GM21825 (cell line): Measurements from ENCODE around the gene EFCAB7.
A peak's percentile ranks its signal among the peaks of the same experiment; 100 is the strongest.
"Not testable (repeated sequence)": the region's sequence is repeated elsewhere in the genome, so short reads cannot be mapped to it uniquely, and the experiment has no call there.

Source experiments
- ATAC-seq: cut with Tn5 transposase; IDR thresholded peaks from one replicate; pipeline ENCODE4 v1.9.1; 2021; ENCODE audit warnings: mild to moderate bottlenecking, moderate library complexity; ENCODE audit not compliant: unreplicated experiment

Gene EFCAB7

DNA sequence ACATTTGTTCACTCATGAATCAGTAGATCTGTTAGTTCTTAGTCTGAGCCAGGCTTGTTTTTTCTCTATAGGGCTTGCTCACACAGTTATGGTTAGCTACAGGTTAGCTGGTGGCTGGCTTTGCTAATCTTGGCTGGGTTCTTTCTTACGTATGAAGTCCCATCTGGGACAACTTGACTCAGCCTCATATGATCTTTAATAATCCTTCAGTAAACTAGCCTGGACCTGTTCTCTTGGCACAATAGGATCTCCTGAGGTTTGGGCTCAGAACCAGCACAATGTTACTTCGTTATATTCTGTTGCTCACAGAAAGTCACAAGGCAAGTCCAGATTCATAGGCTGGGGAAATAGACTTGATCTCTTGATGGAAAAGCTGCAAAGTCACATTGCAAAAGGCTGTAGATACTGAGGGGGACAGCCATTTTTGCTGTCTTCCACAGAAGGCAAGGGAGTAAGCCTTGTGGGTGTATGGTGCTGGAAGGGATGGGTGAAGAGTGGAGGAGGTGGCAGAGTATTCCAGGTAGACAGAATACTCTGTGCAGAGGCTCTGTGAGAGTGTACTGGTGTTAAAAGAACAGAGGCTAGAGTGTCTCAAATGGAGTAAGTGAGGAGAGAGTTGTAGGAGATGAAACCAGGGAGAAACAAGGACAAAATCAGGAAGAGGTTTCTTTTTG lies 24.4 kb downstream of the EFCAB7 start:
- ATAC-seq, result no peak

DNA sequence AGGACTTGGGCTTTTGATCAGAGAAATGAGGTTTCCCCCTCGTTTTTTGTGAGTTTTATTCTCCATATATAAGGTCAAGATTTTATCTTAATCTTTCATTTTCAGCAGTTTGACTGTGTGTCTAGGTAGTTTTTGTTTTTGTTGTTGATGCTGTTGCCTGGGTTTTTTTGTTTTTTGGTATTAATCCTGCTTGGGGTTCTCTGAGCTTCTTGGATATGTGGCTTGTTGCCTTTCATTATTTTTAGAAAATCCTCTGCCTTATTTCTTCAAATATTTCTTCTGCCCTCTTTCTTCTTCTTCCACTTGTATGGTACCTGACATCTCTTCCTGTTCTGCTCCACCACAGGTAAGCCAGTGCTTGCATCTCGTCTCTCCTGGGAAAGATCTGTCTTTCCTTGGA lies 25.0 kb downstream of the EFCAB7 start:
- no peak for ATAC-seq

DNA sequence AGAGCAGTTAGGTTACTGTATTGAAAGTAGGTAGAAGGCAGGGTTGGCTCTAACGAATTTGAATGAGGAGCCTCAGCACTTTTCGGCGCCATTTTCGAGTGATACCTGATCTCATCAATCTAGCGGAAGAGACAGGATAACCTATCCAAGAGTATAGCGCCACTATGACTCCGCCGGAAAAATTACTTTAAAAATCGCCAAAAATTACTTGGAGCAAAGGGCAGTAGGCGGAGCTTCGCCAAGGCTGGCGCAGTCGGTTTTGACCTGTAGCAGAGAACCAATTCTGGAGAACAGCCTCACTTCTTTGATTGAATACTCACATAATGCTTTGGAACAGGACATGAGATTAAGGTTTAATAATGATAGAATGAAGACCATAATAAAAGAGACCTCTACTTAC lies 25.6 kb downstream of the EFCAB7 start:
- no peak for ATAC-seq

DNA sequence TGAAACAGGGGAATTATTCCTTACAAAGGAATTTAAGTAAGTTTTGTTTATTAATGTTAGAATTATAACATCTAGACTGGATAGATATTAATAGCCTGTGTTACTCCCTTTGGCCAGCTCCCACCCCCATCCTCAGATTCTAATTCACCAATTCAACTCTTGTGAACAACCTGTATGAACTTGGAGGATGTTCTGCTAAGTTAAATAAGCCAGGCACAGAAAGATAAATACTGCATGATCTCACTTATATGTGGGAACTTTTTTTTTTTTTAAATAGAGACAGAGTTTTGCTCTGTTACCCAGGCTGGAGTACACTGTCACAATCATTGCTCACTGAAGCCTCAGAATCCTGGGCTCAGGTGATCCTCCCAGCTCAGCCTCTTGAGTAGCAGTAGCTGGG lies 32.2 kb downstream of the EFCAB7 start:
- no peak for ATAC-seq

DNA sequence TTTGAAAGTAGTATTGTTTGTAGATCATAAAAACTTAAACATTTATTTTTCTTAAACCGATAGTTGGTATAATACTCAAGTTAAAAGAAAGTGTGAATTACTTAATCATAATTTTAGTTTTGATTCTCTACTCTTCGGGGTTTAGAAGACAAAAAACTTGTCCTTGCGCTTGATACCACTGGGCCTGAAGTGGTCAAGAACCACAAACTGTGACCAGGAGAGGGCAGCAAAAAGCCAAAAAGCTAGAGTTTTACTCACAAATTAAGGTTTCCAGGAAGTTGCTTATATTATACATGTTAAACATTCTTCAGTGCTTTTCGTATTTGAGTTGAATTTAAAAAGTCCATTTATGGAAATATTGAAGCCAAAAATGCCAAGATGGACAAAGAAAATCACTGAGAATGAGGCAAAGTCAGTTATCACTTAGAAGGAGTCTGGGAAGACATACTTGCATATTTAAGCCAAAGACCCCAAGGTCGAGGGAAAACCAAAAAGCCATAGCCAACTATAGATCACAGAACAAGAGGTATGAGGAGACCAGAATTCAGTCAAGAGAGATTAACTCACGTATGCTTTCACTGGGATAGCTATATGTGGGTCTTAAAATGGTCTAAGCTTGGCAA lies 34.2 kb downstream of the EFCAB7 start:
- ATAC-seq, result no peak

DNA sequence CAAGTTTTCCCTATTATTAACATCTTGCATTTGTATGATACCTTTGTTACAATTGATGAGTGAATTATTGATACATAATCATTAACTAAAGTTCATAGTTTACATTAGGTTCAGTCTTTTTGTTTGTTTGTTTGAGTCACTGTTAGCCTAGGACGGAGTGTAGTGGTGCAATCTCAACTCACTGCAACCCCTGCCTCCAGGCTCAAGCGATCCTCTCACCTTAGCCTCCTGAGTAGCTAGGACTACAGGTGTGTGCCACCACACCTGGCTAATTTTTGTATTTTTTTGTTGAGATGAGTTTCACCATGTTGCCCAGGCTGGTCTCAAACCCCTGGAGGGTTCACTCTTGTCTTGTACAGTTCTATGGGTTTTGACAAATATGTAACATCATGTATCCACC lies 36.0 kb downstream of the EFCAB7 start:
- no peak for ATAC-seq

DNA sequence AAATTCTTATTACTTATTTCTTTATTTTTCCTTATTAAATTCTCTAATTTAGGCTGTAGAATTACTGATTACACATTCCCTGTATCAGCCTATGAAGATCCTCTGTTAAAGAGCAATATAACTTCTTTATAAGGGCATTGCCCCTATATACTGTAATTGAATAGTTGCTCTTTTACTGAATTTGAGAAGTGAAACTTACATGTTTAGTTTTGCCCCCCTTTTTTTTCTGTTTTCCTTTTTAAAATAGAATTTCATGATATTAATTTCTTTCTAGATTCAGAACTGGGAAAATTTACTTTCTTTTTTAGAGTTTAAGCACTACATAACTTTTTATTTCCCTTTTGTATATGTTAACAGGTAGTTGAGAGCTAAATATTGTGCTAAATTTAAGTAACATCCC lies 40.4 kb downstream of the EFCAB7 start:
- no peak for ATAC-seq

DNA sequence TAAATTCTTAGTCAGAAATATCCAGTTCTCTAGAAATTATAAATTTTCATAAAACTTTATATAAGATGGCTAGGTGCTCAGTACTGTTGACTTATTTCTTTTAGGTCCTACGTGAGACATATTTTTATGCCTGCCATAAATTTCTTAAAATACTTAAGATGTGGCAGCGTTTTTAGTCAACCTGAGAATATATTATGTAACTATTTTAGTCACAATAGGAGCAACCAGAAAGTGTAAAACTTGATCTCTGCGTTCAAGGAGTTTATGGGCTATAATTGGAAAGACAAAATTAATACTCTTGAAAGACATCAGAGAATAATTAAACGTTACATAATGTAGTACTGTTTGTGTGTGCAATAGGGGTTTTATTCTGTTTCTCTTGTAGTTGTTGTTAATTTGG lies 45.7 kb downstream of the EFCAB7 start:
- ATAC-seq, result no peak

DNA sequence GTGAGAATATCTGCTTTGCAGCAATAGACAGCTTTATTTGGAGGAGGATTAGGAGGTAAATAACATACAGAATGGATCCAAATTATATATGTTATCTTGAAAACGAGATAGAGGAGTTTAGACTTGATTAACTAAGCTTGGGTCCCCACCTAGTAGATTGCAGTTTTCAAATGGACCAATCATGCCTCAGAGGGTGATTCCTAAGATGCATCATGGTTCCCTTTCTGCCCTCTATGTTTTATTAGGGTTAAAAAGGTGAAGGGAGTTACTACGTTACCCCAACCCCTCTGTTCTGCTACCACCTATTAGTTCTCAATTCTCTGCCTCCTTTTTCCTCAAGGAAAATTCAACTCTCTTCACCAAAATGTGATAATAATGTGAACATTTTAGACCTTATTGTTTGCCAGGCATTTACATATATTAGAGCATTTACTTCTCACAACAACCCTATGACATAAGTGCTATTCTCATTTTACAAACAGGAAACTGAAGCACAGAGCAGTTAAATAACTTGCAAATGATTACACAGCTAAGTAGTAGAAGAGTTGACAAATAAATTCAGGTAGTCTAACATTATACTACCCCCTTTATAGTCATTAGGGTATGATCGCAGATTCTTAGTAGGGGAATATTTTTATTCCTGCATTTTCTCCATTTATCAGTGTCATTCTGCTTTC lies 46.5 kb downstream of the EFCAB7 start:
- no peak for ATAC-seq

DNA sequence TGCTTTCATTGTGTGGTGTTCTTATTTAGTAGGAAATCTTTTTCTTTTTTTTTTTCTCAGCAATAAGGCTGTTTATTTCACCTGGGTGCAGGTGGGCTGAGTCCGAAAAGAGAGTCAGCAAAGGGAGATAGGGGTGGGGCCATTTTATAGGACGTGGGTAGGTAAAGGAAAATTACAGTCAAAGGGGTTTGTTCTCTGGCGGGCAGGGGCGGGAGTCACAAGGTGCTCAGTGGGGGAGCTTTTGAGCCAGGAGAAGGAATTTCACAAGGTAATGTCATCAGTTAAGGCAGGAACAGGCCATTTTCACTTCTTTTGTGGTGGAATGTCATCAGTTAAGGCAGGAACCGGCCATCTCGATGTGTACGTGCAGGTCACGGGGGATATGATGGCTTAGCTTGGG lies 49.4 kb downstream of the EFCAB7 start:
- ATAC-seq, result not testable (repeated sequence)

DNA sequence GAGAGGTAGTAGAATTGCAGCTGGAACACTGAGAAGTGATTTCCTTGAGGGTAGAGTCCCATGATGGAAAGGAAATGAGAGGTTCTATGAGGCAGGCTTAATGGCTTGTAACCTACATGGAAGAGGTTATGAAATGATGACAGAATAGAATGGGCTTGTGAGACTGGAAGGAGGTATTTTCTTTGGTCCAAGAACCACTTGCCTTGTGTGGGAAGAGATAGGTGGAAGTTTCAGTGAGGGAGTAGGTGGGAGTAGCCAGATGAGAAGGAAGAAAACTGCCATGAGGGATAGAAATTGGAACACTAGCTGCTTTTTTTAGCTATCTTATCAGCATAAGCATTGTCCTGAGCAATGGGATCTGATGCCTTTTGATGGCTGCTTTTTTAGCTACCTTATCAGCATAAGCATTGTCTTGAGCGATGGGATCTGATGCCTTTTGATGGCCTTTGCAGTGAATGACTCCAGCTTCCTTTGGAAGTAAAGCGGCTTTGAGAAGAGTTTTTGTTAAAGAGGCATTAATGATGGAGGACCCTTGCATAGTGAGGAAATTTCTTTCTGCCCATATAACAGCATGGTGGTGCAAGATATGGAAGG lies 51.0 kb downstream of the EFCAB7 start:
- not testable (repeated sequence) for ATAC-seq

DNA sequence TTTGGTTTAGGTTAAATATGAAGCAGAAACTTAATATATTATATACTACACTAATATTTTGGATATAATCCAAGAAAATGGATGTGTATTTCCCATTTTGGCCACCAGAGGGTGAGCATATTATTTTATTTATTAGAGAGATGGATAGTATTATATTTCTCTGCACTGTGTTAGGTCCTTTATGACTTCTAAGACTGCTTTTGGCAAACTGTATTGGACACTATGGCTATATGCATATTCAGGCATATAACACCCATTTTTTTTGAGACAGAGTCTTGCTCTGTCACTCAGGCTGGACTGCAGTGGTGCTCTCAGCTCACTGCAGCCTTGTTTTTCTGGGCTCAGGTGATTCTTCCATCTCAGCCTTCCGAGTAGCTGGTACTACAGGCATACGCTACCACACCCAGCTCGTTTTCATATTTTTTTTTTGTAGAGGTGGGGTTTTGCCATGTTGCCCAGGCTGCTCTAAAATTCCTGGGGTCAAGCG lies 52.1 kb downstream of the EFCAB7 start:
- ATAC-seq, result no peak

DNA sequence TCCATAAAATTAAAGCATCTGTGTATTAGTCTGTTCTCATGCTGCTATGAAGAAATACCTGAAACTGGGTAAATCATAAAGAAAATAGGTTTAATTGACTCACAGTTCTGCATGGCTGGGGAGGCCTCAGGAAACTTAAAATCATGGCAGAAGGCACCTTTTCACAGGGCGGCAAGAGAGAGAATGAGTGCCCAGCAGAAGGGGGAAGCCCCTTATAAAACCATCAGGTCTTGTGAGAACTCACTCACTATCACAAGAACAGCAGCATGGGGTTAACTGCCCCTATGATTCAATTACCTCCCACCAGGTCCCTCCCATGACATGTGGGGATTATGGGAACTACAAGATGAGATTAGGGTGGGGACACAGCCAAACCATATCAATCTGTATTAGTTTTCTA lies 63.0 kb downstream of the EFCAB7 start:
- not testable (repeated sequence) for ATAC-seq

DNA sequence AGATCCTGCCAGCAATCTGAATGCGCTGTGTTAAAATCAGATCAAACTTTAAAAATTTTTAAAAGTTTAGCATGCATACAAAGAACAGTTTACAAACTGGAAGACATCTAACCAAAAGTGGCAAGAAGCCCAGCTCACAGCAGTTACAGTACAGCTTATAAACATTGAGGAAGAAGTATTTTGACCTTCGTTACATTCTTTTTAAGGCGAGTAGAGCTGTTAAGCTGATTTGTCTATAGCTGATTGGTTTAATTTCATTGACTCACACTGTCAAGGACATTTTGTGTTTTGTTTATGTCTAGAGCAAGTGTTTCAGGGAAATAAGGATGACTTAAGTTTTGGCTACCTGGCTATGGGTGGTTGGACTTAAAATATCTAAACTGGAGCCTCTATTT lies 66.8 kb downstream of the EFCAB7 start:
- no peak for ATAC-seq

DNA sequence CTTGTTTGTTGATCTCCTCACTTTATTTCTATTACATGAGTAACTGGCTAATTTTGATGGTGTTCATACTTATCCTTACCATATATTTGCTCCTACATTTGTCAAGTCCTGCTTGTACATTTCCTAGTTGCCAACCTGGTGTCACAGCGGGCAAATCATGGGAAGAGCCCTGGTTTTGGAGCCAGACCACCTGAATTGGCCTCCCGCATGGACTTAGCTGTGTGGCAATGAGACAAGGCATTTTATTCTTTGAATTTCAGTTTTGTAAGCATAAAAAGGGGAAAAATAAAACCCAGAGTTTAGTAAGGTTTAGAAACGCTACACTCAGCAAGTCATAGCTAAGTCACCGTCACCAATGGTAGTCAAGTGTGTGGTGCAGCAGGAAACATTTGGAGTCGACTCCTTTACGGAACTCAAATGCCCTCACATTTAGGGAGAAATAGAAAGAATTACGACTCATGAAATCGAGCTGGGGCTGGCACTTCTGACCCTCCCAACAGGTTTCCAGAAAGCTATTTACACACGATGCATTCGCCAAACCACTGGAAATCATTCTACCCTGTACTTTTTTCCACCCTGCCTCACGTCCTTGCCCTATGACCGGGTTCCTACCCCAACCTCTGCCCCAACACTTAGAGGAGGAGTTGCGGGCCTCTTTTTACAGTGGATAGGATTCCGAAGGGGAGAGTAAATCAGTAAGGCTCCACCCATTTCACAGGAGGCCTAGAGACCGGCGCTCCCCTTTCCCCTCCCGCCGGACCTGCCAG lies 69.4 kb downstream of the EFCAB7 start:
- no peak for ATAC-seq

DNA sequence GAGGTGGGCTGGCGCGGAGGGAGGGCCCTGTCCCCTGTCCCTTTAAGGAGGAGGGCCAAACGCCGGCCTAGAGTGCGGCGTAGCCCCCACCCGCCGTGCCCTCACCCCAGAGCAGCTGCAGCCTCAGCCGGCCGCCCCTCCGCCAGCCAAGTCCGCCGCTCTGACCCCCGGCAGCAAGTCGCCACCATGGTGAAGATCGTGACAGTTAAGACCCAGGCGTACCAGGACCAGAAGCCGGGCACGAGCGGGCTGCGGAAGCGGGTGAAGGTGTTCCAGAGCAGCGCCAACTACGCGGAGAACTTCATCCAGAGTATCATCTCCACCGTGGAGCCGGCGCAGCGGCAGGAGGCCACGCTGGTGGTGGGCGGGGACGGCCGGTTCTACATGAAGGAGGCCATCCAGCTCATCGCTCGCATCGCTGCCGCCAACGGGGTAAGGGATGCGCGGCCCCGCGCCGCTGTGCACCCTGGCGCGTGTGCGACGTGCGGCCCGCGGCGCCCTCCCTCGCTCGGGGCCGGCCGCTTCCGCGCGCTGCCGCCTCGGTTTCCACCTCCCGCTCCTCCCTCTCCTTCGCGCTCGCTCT lies 70.1 kb downstream of the EFCAB7 start, which contains the start of gene PGM1:
Gene PGM1 (plus strand): TSS at position 109 of the 583 bp plus-strand sequence. CDS start 78 bp downstream, at position 187.
- ATAC-seq, result peak; percentile 81

DNA sequence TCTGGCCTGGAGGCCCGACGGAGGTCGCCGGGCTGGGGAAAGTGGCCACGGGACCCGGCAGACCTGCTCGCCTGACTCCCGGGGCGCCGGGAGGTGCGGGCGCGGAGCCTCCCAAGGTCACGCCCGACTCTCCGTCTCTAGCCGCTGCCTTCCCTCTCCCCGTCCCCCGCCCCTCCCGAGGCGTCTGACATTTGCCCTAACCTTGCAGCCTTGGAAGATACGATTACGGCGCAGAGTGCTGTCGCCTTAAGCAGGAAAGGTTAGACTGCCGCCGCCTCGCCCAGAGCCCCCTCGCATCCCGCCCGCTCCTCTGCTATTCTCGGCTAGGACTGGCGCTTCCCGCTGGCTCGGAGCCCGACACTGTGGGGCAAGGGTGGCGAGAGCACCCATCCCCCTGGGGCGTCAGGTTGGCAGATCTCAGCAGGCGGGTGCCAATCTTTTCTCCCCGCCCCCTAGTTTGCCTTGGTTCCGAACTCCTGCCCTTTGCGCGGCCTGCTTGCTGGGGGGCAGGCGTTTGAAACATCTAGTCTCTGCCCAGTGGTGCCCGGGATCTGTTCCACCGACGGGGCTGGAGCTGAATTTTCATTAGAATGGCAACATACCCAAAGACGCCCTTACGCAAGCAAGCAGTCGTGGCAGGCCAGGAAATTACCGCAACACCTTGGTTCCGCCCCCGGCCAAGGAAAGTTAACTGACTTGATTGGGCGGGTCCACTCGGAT lies 70.7 kb downstream of the EFCAB7 start:
- ATAC-seq, result peak; percentile 37

DNA sequence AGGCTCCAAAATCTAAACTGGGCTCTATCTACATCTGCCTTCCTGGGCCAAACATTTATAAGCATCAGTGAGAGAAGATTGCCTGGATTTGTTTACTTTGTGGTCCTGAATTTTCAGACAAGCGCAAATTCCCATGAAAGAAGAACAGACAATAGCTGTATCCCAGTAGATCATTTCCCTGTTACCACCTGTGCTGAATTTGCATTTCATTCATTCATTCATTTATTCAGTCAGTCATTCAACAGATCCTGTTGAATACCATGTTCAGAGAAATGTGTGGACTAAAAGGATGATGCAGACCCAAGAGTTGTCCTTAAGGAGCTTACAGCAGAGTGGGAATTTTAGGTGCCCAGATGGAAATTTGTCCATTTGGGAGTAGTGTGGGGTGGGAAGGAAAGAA lies 72.1 kb downstream of the EFCAB7 start:
- no peak for ATAC-seq

DNA sequence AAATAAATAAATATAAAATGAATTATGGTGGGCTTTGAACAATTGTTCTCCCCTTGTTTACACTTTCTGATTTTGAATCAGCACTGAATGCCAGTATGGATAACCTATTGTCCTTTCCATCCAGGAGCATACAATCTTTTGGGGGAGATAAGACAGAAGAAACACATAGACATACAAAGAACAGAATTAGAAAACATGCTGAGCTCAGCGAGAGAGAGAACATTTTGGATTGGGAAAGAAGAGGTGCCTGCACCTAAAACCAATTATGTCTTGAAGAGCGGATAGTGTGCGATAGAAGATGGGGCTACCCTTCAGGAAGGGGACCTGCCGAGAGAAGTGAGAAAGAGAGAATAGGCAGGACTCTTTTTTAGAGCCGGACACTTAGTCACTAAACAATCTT lies 76.5 kb downstream of the EFCAB7 start:
- ATAC-seq, result no peak

DNA sequence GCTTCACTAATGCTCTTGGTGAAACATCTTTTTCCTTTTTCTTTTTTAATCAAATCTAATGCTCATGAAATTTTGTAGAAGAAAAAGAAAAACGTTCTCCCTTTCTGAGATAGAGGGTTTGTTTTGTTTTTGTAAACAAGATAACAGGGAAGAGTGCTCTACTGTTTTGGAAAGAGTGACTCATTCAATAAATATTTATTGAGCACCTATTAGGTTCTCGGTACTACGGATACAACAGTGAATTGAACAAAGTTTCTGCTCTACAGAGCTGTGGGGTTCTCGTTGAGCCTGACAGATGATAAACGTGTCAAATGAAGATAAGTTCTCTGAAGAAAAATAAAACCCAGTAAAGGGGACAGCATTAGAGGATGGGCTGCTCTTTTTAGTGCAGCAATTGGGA lies 76.9 kb downstream of the EFCAB7 start:
- ATAC-seq, result no peak
